SU-DHL-6 (cell line): ENCODE results near the gene ZDHHC19.

Source experiments
- CTCF ChIP-seq: fragments of 200-600 bp; sonication (generic); IDR thresholded peaks from one replicate; pipeline ENCODE4 v1.5.1; 2017; ENCODE audit warnings: antibody characterized with exemption, mild to moderate bottlenecking, low read length, moderate library complexity; ENCODE audit not compliant: insufficient read depth, poor library complexity, severe bottlenecking
- EZH2phosphoT487 ChIP-seq: fragments of 200-600 bp; sonication (generic), shearing (Covaris generic); conservative IDR thresholded peaks from 2 replicates; pipeline ENCODE4 v1.6.1; 2018; ENCODE audit warnings: mild to moderate bottlenecking, antibody characterized with exemption, low read length, moderate library complexity, mixed read lengths

- TF ChIP-seq CTCF (no peak), EZH2phosphoT487 (no peak)
These were observed 24.3 kb downstream of the ZDHHC19 start for GRCh38 chr3:196186651-196187573.
